Measurements from ENCODE around the gene ATP8B4. TPM values are rescaled to one million over a fixed set of nuclear protein-coding genes. Genes with fewer than 3 reads are reported as not detected.
A peak's percentile ranks its signal among the peaks of the same experiment; 100 is the strongest.

The ATP8B4 gene
- total RNA-seq, 4 donors from 2014 or later, result 2.7 to 6.3 (median 3.7) TPM

- no peak for TF ChIP-seq EP300 (IDR thresholded peaks at IDR 0.05)
- TF ChIP-seq CTCF (IDR thresholded peaks at IDR 0.05), result no peak
- no peak for TF ChIP-seq POLR2AphosphoS5 (IDR thresholded peaks at IDR 0.05)
- TF ChIP-seq POLR2A (IDR thresholded peaks at IDR 0.05; ENCODE audit: low read depth), result no peak
- H3K9me3 ChIP-seq, result no peaks in the 10 kb centered on the region
- intact Hi-C loops (cut with DNase I), result loop anchor here (5.0 to 10.0 kb wide), 4 partner anchors 148 to 811 kb away; partner anchors contain the start of genes DTWD1, FAM227B and FGF7
- no peaks in the 10 kb centered on the region for H3K36me3 ChIP-seq
- peak overlapping the region in 1 of 4 donors; percentile 32 for H3K27ac ChIP-seq (replicated peaks in 1 of 4)
- no peak for DNase-seq (ENCODE audit: extremely low spot score)
- WGBS, result 55% methylated on average over 3 of the region's 3 CpGs
- no peaks in the 10 kb centered on the region for H3K27me3 ChIP-seq
- peaks cover 3 to 54% (median 36%) of the 10 kb centered on the region in 4 donors for H3K4me1 ChIP-seq
- no peak overlapping the region for H3K4me3 ChIP-seq
These were observed 65.8 kb downstream of the ATP8B4 start for GRCh38 chr15:50053055-50053856.

- Histone ChIP-seq H3K27ac (replicated peaks in 1 of 4) (peak overlapping the region in 3 of 4 donors; percentile 32 to 37 (median 35)), H3K4me3 (no peak overlapping the region), H3K4me1 (peaks cover 3 to 42% (median 29%) of the 10 kb centered on the region in 4 donors), H3K36me3 (no peaks in the 10 kb centered on the region), H3K27me3 (no peaks in the 10 kb centered on the region), H3K9me3 (no peaks in the 10 kb centered on the region)
- DNase-seq (ENCODE audit: extremely low spot score), result no peak
- TF ChIP-seq POLR2A (IDR thresholded peaks at IDR 0.05; ENCODE audit: low read depth) (no peak), CTCF (IDR thresholded peaks at IDR 0.05) (peak; percentile 68 to 74 (median 70))
- 0% methylated on average over 1 of the region's 3 CpGs for WGBS
- intact Hi-C loops (cut with DNase I), result loop anchor here (5.0 to 10.0 kb wide), 4 partner anchors 147 to 810 kb away; partner anchors contain the start of genes DTWD1, FAM227B and FGF7
These were observed 67.1 kb downstream of the ATP8B4 start for GRCh38 chr15:50051811-50052419.

GRCh38 chr15:50050986-50051743, 67.9 kb downstream of the ATP8B4 start:
- Histone ChIP-seq H3K4me3 (no peak overlapping the region), H3K4me1 (peaks cover 3 to 41% (median 29%) of the 10 kb centered on the region in 4 donors), H3K36me3 (no peaks in the 10 kb centered on the region), H3K27me3 (no peaks in the 10 kb centered on the region), H3K27ac (replicated peaks in 1 of 4) (no peak overlapping the region), H3K9me3 (no peaks in the 10 kb centered on the region)
- no peak for DNase-seq (ENCODE audit: extremely low spot score)
- WGBS, result 77% methylated on average over 5 of the region's 5 CpGs
- TF ChIP-seq POLR2AphosphoS5 (IDR thresholded peaks at IDR 0.05) (no peak), CTCF (IDR thresholded peaks at IDR 0.05) (no peak), POLR2A (IDR thresholded peaks at IDR 0.05; ENCODE audit: low read depth) (no peak), EP300 (IDR thresholded peaks at IDR 0.05) (no peak)
- intact Hi-C loops (cut with DNase I), result loop anchor here (5.0 to 10.0 kb wide), 4 partner anchors 146 to 809 kb away; partner anchors contain the start of genes DTWD1, FAM227B and FGF7

GRCh38 chr15:50049871-50050270, 69.2 kb downstream of the ATP8B4 start:
- intact Hi-C loops (cut with DNase I), result loop anchor here (5.0 to 10.0 kb wide), 4 partner anchors 145 to 808 kb away; partner anchors contain the start of genes DTWD1, FAM227B and FGF7
- Histone ChIP-seq H3K36me3 (no peaks in the 10 kb centered on the region), H3K27ac (replicated peaks in 1 of 4) (no peak overlapping the region), H3K9me3 (no peaks in the 10 kb centered on the region), H3K27me3 (no peaks in the 10 kb centered on the region), H3K4me1 (peaks cover 3 to 28% (median 19%) of the 10 kb centered on the region in 4 donors), H3K4me3 (no peak overlapping the region)
- no peak for DNase-seq (ENCODE audit: extremely low spot score)
- TF ChIP-seq CTCF (IDR thresholded peaks at IDR 0.05) (no peak), POLR2AphosphoS5 (IDR thresholded peaks at IDR 0.05) (no peak), EP300 (IDR thresholded peaks at IDR 0.05) (no peak), POLR2A (IDR thresholded peaks at IDR 0.05; ENCODE audit: low read depth) (no peak)

Measured in esophagus muscularis mucosa (tissue), 4 donors.